Gastroesophageal sphincter (tissue), 4 donors: ENCODE results near the gene NCK2. TPM values are rescaled to one million over a fixed set of nuclear protein-coding genes. Genes with fewer than 3 reads are reported as not detected.

Experiments
- ATAC-seq: fragments of 150-250 bp; one replicate; pipeline ENCODE4 v1.9.1; 2016; ENCODE audit warnings: mild to moderate bottlenecking, moderate library complexity
- H3K27ac ChIP-seq, 4 donors: fragments of 200-600 bp; sonication (generic) in 3 of 4; 1 replicate in 3 of 4; 2 replicates in 1 of 4; pipeline ENCODE4 v1.5.1; 2016 to 2019
- H3K27me3 ChIP-seq: fragments of 200-600 bp; sonication (generic); one replicate; pipeline ENCODE4 v1.5.1; 2019
- H3K36me3 ChIP-seq, 2 donors: fragments of 200-600 bp; sonication (generic); one replicate each; pipeline ENCODE4 v1.5.1; 2019; ENCODE audit warnings: control low read depth in 1 of 2
- H3K4me1 ChIP-seq, 3 donors: fragments of 200-600 bp; sonication (generic); 1 replicate in 2 of 3; 2 replicates in 1 of 3; pipeline ENCODE4 v1.5.1; 2016 to 2019; ENCODE audit warnings: control low read depth in 2 of 3
- H3K4me3 ChIP-seq, 2 donors: fragments of 200-600 bp; sonication (generic); one replicate each; pipeline ENCODE4 v1.5.1; 2019; ENCODE audit warnings: mild to moderate bottlenecking in 1 of 2, moderate library complexity in 1 of 2
- H3K9me3 ChIP-seq, 3 donors: fragments of 200-600 bp; sonication (generic); one replicate each; pipeline ENCODE4 v1.5.1; 2017 to 2019; ENCODE audit warnings: control low read depth in 2 of 3
- CTCF ChIP-seq, 4 experiments: fragments of 200-600 bp in 2 of 4; fragments of 450-650 bp in 2 of 4; sonication (generic) in 1 of 4; IDR thresholded peaks; one replicate each; pipeline ENCODE4 v1.5.1; 2017 to 2019; ENCODE audit warnings: antibody characterized with exemption in 4 of 4, mild to moderate bottlenecking in 2 of 4, moderate library complexity in 2 of 4
- EP300 ChIP-seq: sonication (generic); formaldehyde crosslinking; IDR thresholded peaks from one replicate; pipeline ENCODE4 v1.6.1; 2017; ENCODE audit warnings: antibody characterized with exemption, mild to moderate bottlenecking
- POLR2A ChIP-seq, 2 donors: fragments of 450-650 bp; IDR thresholded peaks; one replicate each; pipeline ENCODE4 v1.6.1; 2017; ENCODE audit warnings: antibody characterized with exemption in 2 of 2, mild to moderate bottlenecking in 2 of 2, moderate library complexity in 1 of 2
- POLR2AphosphoS5 ChIP-seq: sonication (generic); formaldehyde crosslinking; IDR thresholded peaks from one replicate; pipeline ENCODE4 v1.6.1; 2017; ENCODE audit warnings: antibody characterized with exemption
- WGBS, 2 donors: methylation state at CpG; one replicate each; pipeline ENCODE4 v1.1.5; 2018; ENCODE audit warnings: low coverage in 1 of 2; 5-methylcytosine and 5-hydroxymethylcytosine counted together
- total RNA-seq, 4 donors: library from RNA; depleted of rRNA; stranded (reverse); fragments of >200 nt; gene quantifications; one replicate each; pipeline ENCODE4 v1.1.0, GENCODE V29; 2016

Gene NCK2
- total RNA-seq, 4 donors from 2014 or later, result 63.0 to 131 (median 89.5) TPM

- Histone ChIP-seq H3K27me3 (no peaks in the 10 kb centered on the region), H3K4me1 (peaks cover 6 to 84% (median 47%) of the 10 kb centered on the region in 3 donors), H3K9me3 (no peaks in the 10 kb centered on the region), H3K27ac (no peak overlapping the region), H3K36me3 (no peaks in the 10 kb centered on the region), H3K4me3 (no peak overlapping the region)
- WGBS, 2 donors, result 89 to 92% methylated on average over 2 of the region's 7 CpGs
- ATAC-seq, result no peak
- TF ChIP-seq POLR2AphosphoS5, result no peak
- no peak for TF ChIP-seq POLR2A (IDR thresholded peaks at IDR 0.05)
- no peak for TF ChIP-seq EP300
- TF ChIP-seq CTCF (IDR thresholded peaks at IDR 0.05), result no peak
Observed at GRCh38 chr2:105792561-105792960, 47.8 kb downstream of the NCK2 start.

GRCh38 chr2:105793196-105793975, 48.7 kb downstream of the NCK2 start:
- TF ChIP-seq POLR2AphosphoS5 (no peak), EP300 (no peak), CTCF (IDR thresholded peaks at IDR 0.05) (no peak), POLR2A (IDR thresholded peaks at IDR 0.05) (no peak)
- peaks cover 10 to 84% (median 50%) of the 10 kb centered on the region in 3 donors for H3K4me1 ChIP-seq
- no peak overlapping the region for H3K4me3 ChIP-seq
- H3K36me3 ChIP-seq, result no peaks in the 10 kb centered on the region
- H3K9me3 ChIP-seq, result no peaks in the 10 kb centered on the region
- H3K27me3 ChIP-seq, result no peaks in the 10 kb centered on the region
- H3K27ac ChIP-seq, result no peak overlapping the region
- ATAC-seq, result no peak
- WGBS, 2 donors, result 91% methylated on average over 6 of the region's 6 CpGs; no CpG with 5 or more reads in 1 of the 2 donors

- Histone ChIP-seq H3K27me3 (no peaks in the 10 kb centered on the region), H3K36me3 (no peaks in the 10 kb centered on the region), H3K27ac (no peak overlapping the region), H3K4me1 (peaks cover 10 to 84% (median 44%) of the 10 kb centered on the region in 3 donors), H3K4me3 (no peak overlapping the region), H3K9me3 (no peaks in the 10 kb centered on the region)
- WGBS, 2 donors, result 54 to 70% methylated on average over 3 of the region's 3 CpGs
- no peak for TF ChIP-seq EP300
- TF ChIP-seq CTCF (IDR thresholded peaks at IDR 0.05), result no peak
- TF ChIP-seq POLR2A (IDR thresholded peaks at IDR 0.05), result no peak
- TF ChIP-seq POLR2AphosphoS5, result no peak
- no peak for ATAC-seq
Observed at GRCh38 chr2:105794926-105795574, 50.3 kb downstream of the NCK2 start.

GRCh38 chr2:105795575-105795934, 50.8 kb downstream of the NCK2 start:
- H3K27ac ChIP-seq, result no peak overlapping the region
- WGBS, 2 donors, result 32 to 34% methylated on average over 9 of the region's 9 CpGs
- H3K36me3 ChIP-seq, result no peaks in the 10 kb centered on the region
- no peak for ATAC-seq
- H3K27me3 ChIP-seq, result no peaks in the 10 kb centered on the region
- H3K4me1 ChIP-seq, result peaks cover 10 to 83% (median 40%) of the 10 kb centered on the region in 3 donors
- H3K9me3 ChIP-seq, result no peaks in the 10 kb centered on the region
- no peak overlapping the region for H3K4me3 ChIP-seq
- TF ChIP-seq POLR2AphosphoS5 (no peak), EP300 (no peak), CTCF (IDR thresholded peaks at IDR 0.05) (no peak), POLR2A (IDR thresholded peaks at IDR 0.05) (no peak)
